HepG2 (cell line): ENCODE results near the gene PRDX5. TPM values are rescaled to one million over a fixed set of nuclear protein-coding genes. Genes with fewer than 3 reads are reported as not detected.

Experiments used
- CHD4 ChIP-seq: fragments of 200-600 bp; sonication (generic); IDR thresholded peaks from 2 replicates; pipeline ENCODE4 v1.7.0; 2017; ENCODE audit warnings: mild to moderate bottlenecking, low read length, borderline replicate concordance
- KMT2A ChIP-seq: sonication (generic); formaldehyde crosslinking; IDR thresholded peaks from 2 replicates; pipeline ENCODE4 v1.4.0; 2020; ENCODE audit warnings: missing genetic modification reagents
- NR2C2 ChIP-seq: sonication (generic); formaldehyde crosslinking; IDR thresholded peaks from 2 replicates; pipeline ENCODE4 v1.4.0; 2020; ENCODE audit warnings: missing genetic modification reagents, mild to moderate bottlenecking, moderate library complexity, borderline replicate concordance
- ZBTB40 ChIP-seq, 2 experiments: fragments of 450-650 bp in 1 of 2; sonication (generic) in 1 of 2; formaldehyde crosslinking in 1 of 2; IDR thresholded peaks; 2 replicates each; pipeline versions ENCODE4 v1.6.1 to v1.8.0; 2016 to 2022; ENCODE audit warnings: antibody characterized with exemption in 1 of 2, mild to moderate bottlenecking in 1 of 2, missing genetic modification reagents in 1 of 2
- ZNF224 ChIP-seq: sonication (generic); formaldehyde crosslinking; IDR thresholded peaks from 2 replicates; pipeline ENCODE4 v1.5.0; 2020; ENCODE audit warnings: mild to moderate bottlenecking, missing genetic modification reagents
- ZNF335 ChIP-seq: sonication (generic); formaldehyde crosslinking; IDR thresholded peaks from 2 replicates; pipeline ENCODE4 v1.4.0; 2020; ENCODE audit warnings: missing genetic modification reagents
- ZNF512B ChIP-seq: sonication (generic); formaldehyde crosslinking; IDR thresholded peaks from 2 replicates; pipeline ENCODE4 v1.5.1; 2020; ENCODE audit warnings: missing genetic modification reagents, mild to moderate bottlenecking, borderline replicate concordance
- ZNF609 ChIP-seq: sonication (generic); formaldehyde crosslinking; IDR thresholded peaks from 2 replicates; pipeline ENCODE4 v1.4.0; 2020; ENCODE audit warnings: mild to moderate bottlenecking, missing genetic modification reagents, borderline replicate concordance
- ZNF788 ChIP-seq: sonication (generic); formaldehyde crosslinking; IDR thresholded peaks from 2 replicates; pipeline ENCODE4 v1.5.0; 2020; ENCODE audit warnings: mild to moderate bottlenecking, missing genetic modification reagents, borderline replicate concordance
- ZNF841 ChIP-seq: sonication (generic); formaldehyde crosslinking; IDR thresholded peaks from 2 replicates; pipeline ENCODE4 v1.8.1; 2023; ENCODE audit warnings: missing genetic modification reagents, borderline replicate concordance
- polyA plus RNA-seq, 8 experiments: library from polyadenylated mRNA; depleted of rRNA in 3 of 8; stranded (reverse) in 7 of 8; unstranded in 1 of 8; fragments of >200 nt; fragmentation: Illumina TruSeq in 4 of 8; extraction: Trizol in 4 of 8; gene quantifications; 2 replicates each; pipeline versions ENCODE4 v1.2.1 to v1.2.3, GENCODE V29; 2011 to 2016; ENCODE audit warnings: low read depth in 4 of 8, missing spikeins in 1 of 8, mixed read lengths in 1 of 8; ENCODE audit not compliant: insufficient read depth in 1 of 8
- total RNA-seq, 5 experiments: library from RNA; depleted of rRNA; stranded (reverse); fragments of >200 nt; fragmentation: Illumina TruSeq; extraction: Trizol; gene quantifications; 2 replicates each; pipeline ENCODE4 v1.2.3, GENCODE V29; 2016; ENCODE audit warnings: low read depth in 1 of 5

The PRDX5 gene
- total and polyA plus RNA-seq, 2 of the 13 experiments (the other 11 are each of a cell fraction or from before 2014, with no cell fraction given), result 215 to 311 TPM

GRCh38 chr11:64317961-64318765 is at the start of gene PRDX5 (continued):
- TF ChIP-seq ZNF609 (CRISPR knock-in tag) (peak; percentile 70), NR2C2 (CRISPR knock-in tag) (peak; percentile 16; the same call in 1 of the 2 replicates), CHD4 (no peak), ZNF841 (CRISPR knock-in tag) (no peak), ZNF512B (CRISPR knock-in tag) (no peak), KMT2A (CRISPR knock-in tag) (peak; percentile 69; the same call in 1 of the 2 replicates), ZNF224 (CRISPR knock-in tag) (peak; percentile 92), ZBTB40 (IDR thresholded peaks at IDR 0.05) (no peak), ZBTB40 (CRISPR knock-in tag; IDR thresholded peaks at IDR 0.05) (0 out of 2 replicates have a peak, but pooled peaks have one; percentile 11), ZNF788 (CRISPR knock-in tag) (no peak), ZNF335 (no peak)
